HL-60/S4 treated with retinoic acid at 250 ng/mL for 4 days and 3 days (cell line): ENCODE data around the gene FLG.
"Not testable (repeated sequence)": the region's sequence is repeated elsewhere in the genome, so short reads cannot be mapped to it uniquely, and the experiment has no call there.

Experiments used
- in situ Hi-C: fragments of 300-500 bp; cut with MboI; formaldehyde crosslinking; loops from 2 replicates; pipeline ENCODE4 v1.7.0; 2022; ENCODE audit warnings: low sequenced_read_pairs

The FLG gene

DNA sequence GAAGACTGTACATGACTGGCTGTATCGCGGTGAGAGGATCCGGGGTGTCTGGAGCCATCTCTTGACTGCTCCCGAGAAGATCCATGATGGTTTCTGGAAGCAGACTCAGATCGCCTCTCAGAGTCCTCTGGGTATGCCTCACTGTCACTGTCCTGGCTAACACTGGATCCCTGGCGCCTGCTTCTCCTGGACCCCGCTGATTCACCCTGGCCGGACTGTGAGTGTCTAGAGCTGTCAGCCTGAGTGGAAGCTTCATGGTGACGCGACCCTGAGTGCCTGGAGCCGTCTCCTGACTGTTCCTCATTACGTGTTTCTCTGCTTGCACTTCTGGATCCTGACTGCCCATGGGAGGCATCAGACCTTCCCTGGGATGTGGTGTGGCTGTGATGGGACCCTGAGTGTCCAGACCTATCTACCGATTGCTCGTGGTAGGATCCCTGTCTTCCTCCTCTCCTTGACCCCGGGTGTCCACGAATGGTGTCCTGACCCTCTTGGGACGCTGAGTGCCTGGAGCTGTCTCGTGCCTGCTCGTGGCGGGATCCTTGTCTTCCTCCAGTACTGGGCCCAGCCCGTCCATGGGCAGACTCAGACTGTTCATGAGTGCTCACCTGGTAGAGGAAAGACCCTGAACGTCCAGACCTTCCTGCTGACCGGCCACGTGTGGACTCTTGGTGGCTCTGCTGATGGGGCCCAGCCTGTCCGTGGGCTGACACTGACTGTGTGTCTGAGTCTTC is 21.7 kb downstream of the FLG start:
- in situ Hi-C loops = not testable (repeated sequence)

DNA sequence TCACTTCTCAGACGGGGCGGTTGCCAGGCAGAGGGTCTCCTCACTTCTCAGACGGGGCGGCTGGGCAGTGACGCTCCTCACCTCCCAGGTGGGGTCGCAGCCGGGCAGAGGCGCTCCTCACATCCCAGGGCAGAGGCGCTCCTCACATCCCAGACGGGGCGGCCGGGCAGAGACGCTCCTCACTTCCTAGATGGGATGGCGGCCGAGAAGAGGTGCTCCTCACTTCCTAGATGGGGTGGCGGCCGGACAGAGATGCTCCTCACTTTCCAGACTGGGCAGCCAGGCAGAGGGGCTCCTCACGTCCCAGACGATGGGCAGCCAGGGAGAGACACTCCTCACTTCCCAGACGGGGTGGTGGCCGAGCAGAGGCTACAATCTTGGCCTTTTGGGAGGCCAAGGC is 68.6 kb downstream of the FLG start:
- in situ Hi-C loops = not testable (repeated sequence)
